HEK293 (cell line): Measurements from ENCODE around the gene MRPL18.

Experiments
- HOXA7 ChIP-seq: sonication (generic); formaldehyde crosslinking; IDR thresholded peaks from 2 replicates; pipeline ENCODE4 v1.8.1; 2022; ENCODE audit warnings: missing genetic modification reagents, borderline replicate concordance
- MYNN ChIP-seq: fragments of 450-650 bp; formaldehyde crosslinking; IDR thresholded peaks from 2 replicates; pipeline ENCODE4 v1.5.1; 2016; ENCODE audit warnings: missing biosample characterization, missing genetic modification characterization, borderline replicate concordance
- YY1 ChIP-seq: fragments of 450-650 bp; formaldehyde crosslinking; IDR thresholded peaks from 2 replicates; pipeline ENCODE4 v1.5.1; 2018; ENCODE audit warnings: missing biosample characterization, missing genetic modification characterization
- ZBTB21 ChIP-seq: fragments of 450-650 bp; formaldehyde crosslinking; IDR thresholded peaks from 2 replicates; pipeline ENCODE4 v1.5.1; 2017; ENCODE audit warnings: missing biosample characterization, missing genetic modification characterization
- ZBTB7A ChIP-seq: fragments of 450-650 bp; formaldehyde crosslinking; IDR thresholded peaks from 2 replicates; pipeline ENCODE4 v1.5.1; 2016; ENCODE audit warnings: low read depth, missing biosample characterization, missing genetic modification characterization
- ZNF174 ChIP-seq: fragments of 450-650 bp; formaldehyde crosslinking; IDR thresholded peaks from 2 replicates; pipeline ENCODE4 v1.5.0; 2017; ENCODE audit warnings: missing biosample characterization, mild to moderate bottlenecking, missing genetic modification characterization
- ZNF513 ChIP-seq: fragments of 450-650 bp; IDR thresholded peaks from 2 replicates; pipeline ENCODE4 v1.5.1; 2018; ENCODE audit warnings: missing biosample characterization, missing genetic modification characterization
- ZNF555 ChIP-seq: fragments of 450-650 bp; formaldehyde crosslinking; conservative IDR thresholded peaks from 2 replicates; pipeline ENCODE4 v1.5.1; 2017; ENCODE audit warnings: missing biosample characterization, mild to moderate bottlenecking, missing genetic modification characterization, inconsistent platforms
- ZNF654 ChIP-seq: fragments of 450-650 bp; formaldehyde crosslinking; IDR thresholded peaks from 2 replicates; pipeline ENCODE4 v1.5.1; 2016; ENCODE audit warnings: low read depth, missing biosample characterization, missing genetic modification characterization
- ZNF658 ChIP-seq: fragments of 450-650 bp; formaldehyde crosslinking; IDR thresholded peaks from 2 replicates; pipeline ENCODE4; 2016; ENCODE audit warnings: missing biosample characterization, missing genetic modification characterization
- TF ChIP-seq, protein P1 (sequence below): fragments of 450-650 bp; formaldehyde crosslinking; IDR thresholded peaks from 2 replicates; pipeline ENCODE4 v1.5.1; 2016; ENCODE audit warnings: missing biosample characterization, missing genetic modification characterization
- TF ChIP-seq, protein P2 (sequence below): fragments of 450-650 bp; formaldehyde crosslinking; IDR thresholded peaks from 2 replicates; pipeline ENCODE4 v1.5.1; 2016; ENCODE audit warnings: missing biosample characterization, missing genetic modification characterization

DNA sequence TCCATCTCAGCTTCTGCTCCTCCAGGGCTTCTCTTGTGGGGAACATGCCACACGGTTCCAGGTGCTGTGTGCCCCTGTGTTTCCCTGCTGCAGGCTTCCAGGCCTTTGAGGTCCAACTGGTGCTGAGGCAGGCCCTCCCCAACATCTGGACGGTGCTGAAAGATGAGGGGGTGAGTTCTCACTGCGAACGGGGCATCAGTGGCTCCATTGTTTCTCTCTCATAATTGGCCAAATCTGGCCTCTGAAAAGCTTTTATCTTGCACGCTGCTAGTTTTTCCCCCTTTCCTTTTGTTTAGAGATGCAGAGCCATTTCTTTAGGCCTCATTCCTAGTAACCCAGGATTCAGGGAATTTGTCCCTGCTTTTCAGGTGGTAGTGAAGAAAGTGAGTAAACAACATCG is 18.4 kb downstream of the MRPL18 start:
- no peak for TF ChIP-seq ZNF513 (tag by site-specific recombination)
- no peak for TF ChIP-seq ZNF555 (tag by site-specific recombination)
- TF ChIP-seq YY1 (tag by site-specific recombination), result no peak
- no peak for TF ChIP-seq ZNF658 (tag by site-specific recombination)
- TF ChIP-seq HOXA7, result no peak
- TF ChIP-seq ZNF174 (tag by site-specific recombination), result no peak
- no peak for TF ChIP-seq ZBTB7A
- TF ChIP-seq MYNN (tag by site-specific recombination), result no peak
- TF ChIP-seq ZBTB21 (tag by site-specific recombination), result no peak
- TF ChIP-seq, protein P1, sequence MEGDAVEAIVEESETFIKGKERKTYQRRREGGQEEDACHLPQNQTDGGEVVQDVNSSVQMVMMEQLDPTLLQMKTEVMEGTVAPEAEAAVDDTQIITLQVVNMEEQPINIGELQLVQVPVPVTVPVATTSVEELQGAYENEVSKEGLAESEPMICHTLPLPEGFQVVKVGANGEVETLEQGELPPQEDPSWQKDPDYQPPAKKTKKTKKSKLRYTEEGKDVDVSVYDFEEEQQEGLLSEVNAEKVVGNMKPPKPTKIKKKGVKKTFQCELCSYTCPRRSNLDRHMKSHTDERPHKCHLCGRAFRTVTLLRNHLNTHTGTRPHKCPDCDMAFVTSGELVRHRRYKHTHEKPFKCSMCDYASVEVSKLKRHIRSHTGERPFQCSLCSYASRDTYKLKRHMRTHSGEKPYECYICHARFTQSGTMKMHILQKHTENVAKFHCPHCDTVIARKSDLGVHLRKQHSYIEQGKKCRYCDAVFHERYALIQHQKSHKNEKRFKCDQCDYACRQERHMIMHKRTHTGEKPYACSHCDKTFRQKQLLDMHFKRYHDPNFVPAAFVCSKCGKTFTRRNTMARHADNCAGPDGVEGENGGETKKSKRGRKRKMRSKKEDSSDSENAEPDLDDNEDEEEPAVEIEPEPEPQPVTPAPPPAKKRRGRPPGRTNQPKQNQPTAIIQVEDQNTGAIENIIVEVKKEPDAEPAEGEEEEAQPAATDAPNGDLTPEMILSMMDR (tag by site-specific recombination), result no peak
- TF ChIP-seq, protein P2, sequence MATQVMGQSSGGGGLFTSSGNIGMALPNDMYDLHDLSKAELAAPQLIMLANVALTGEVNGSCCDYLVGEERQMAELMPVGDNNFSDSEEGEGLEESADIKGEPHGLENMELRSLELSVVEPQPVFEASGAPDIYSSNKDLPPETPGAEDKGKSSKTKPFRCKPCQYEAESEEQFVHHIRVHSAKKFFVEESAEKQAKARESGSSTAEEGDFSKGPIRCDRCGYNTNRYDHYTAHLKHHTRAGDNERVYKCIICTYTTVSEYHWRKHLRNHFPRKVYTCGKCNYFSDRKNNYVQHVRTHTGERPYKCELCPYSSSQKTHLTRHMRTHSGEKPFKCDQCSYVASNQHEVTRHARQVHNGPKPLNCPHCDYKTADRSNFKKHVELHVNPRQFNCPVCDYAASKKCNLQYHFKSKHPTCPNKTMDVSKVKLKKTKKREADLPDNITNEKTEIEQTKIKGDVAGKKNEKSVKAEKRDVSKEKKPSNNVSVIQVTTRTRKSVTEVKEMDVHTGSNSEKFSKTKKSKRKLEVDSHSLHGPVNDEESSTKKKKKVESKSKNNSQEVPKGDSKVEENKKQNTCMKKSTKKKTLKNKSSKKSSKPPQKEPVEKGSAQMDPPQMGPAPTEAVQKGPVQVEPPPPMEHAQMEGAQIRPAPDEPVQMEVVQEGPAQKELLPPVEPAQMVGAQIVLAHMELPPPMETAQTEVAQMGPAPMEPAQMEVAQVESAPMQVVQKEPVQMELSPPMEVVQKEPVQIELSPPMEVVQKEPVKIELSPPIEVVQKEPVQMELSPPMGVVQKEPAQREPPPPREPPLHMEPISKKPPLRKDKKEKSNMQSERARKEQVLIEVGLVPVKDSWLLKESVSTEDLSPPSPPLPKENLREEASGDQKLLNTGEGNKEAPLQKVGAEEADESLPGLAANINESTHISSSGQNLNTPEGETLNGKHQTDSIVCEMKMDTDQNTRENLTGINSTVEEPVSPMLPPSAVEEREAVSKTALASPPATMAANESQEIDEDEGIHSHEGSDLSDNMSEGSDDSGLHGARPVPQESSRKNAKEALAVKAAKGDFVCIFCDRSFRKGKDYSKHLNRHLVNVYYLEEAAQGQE (tag by site-specific recombination), result no peak
- TF ChIP-seq ZNF654 (tag by site-specific recombination), result no peak
